Measurements from ENCODE around the gene PLEKHB1.

Gene PLEKHB1

DNA sequence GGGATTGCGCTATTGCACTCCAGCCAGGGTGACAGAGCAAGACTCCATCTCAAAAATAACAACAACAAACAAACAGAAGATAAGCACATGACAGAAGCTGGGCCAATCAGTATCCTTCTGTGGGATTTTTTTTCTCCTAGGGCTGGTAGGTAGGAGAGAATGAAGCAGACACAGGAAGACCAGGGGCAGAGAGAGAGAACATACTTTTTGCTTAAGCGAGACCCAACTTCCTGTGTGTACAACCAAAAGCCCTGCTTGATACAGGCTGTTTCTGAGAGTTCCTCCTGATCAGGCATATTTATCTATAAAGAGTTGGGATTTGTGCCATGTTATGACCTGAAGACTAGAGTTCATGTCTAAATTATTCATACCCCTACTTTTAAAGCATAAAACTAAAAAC is 12.4 kb upstream of the PLEKHB1 start:
- Histone ChIP-seq H3K4me2 (no peak overlapping the region), H3K4me1 (ENCODE audit: low read depth, poor library complexity, severe bottlenecking) (no peaks in the 10 kb centered on the region), H2AFZ (ENCODE audit: low read depth) (no peak overlapping the region), H3K9ac (no peak overlapping the region), H4K20me1 (ENCODE audit: insufficient read depth) (no peaks in the 10 kb centered on the region), H3K79me2 (ENCODE audit: insufficient read depth, low read depth) (no peaks in the 10 kb centered on the region), H3K27ac (no peak overlapping the region), H3K4me3 (IDR thresholded peaks at IDR 0.05; ENCODE audit: insufficient read depth, low read depth, low read length) (no peak overlapping the region), H3K36me3 (ENCODE audit: insufficient read depth) (no peaks in the 10 kb centered on the region), H3K27me3 (ENCODE audit: insufficient read depth, low read depth) (no peaks in the 10 kb centered on the region)
- TF ChIP-seq, protein P1, sequence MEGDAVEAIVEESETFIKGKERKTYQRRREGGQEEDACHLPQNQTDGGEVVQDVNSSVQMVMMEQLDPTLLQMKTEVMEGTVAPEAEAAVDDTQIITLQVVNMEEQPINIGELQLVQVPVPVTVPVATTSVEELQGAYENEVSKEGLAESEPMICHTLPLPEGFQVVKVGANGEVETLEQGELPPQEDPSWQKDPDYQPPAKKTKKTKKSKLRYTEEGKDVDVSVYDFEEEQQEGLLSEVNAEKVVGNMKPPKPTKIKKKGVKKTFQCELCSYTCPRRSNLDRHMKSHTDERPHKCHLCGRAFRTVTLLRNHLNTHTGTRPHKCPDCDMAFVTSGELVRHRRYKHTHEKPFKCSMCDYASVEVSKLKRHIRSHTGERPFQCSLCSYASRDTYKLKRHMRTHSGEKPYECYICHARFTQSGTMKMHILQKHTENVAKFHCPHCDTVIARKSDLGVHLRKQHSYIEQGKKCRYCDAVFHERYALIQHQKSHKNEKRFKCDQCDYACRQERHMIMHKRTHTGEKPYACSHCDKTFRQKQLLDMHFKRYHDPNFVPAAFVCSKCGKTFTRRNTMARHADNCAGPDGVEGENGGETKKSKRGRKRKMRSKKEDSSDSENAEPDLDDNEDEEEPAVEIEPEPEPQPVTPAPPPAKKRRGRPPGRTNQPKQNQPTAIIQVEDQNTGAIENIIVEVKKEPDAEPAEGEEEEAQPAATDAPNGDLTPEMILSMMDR (conservative IDR thresholded peaks at IDR 0.05; ENCODE audit: low read depth, low read length) = no peak

DNA sequence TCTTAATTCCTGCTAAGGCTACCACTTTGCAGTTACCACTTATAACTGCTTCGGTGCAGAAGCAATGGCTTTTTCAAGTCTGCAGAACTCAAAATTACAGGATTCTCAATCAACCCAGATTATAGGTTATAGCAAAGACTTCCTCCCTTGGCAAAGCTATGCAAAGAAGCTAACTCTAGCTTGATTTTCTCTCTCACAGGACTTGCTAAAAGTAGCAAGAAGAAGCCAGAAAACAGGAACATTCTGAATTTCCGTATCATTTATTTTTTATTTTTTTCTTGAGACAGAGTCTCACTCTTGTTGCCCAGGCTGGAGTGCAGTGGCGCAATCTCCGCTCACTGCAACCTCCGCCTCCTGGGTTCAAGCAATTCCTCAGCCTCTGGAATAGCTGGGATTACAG is 10.7 kb upstream of the PLEKHB1 start:
- Histone ChIP-seq H3K27ac (no peak overlapping the region), H3K36me3 (ENCODE audit: insufficient read depth) (no peaks in the 10 kb centered on the region), H3K4me2 (no peak overlapping the region), H3K9ac (no peak overlapping the region), H3K79me2 (ENCODE audit: insufficient read depth, low read depth) (no peaks in the 10 kb centered on the region), H3K27me3 (ENCODE audit: insufficient read depth, low read depth) (no peaks in the 10 kb centered on the region), H3K4me1 (ENCODE audit: low read depth, poor library complexity, severe bottlenecking) (no peaks in the 10 kb centered on the region), H2AFZ (ENCODE audit: low read depth) (no peak overlapping the region), H4K20me1 (ENCODE audit: insufficient read depth) (no peaks in the 10 kb centered on the region), H3K4me3 (IDR thresholded peaks at IDR 0.05; ENCODE audit: insufficient read depth, low read depth, low read length) (no peak overlapping the region)
- TF ChIP-seq, protein P1 (conservative IDR thresholded peaks at IDR 0.05; ENCODE audit: low read depth, low read length) = no peak

DNA sequence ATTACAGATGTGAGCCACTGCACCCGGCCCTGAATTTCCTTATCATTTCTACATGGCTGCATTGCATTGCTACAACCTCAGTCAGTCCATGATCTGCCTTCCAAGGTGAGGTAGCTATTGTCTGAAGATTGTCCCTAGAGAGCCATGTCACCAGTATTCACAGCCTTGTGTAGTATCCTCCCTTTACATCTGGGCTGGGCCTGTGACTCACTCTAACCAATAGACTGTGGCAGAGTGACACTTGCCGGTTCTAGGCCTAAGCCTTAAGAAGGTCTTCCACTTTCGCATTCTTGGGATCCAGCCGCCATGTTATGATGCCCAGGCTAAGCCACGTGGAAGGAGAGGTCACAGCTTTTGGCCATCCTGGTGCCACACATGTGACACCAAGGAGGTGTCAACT is 10.1 kb upstream of the PLEKHB1 start:
- no peak overlapping the region for H3K4me2 ChIP-seq
- no peaks in the 10 kb centered on the region for H3K36me3 ChIP-seq (ENCODE audit: insufficient read depth)
- H3K9ac ChIP-seq = no peak overlapping the region
- H3K4me3 ChIP-seq (IDR thresholded peaks at IDR 0.05; ENCODE audit: insufficient read depth, low read depth, low read length) = no peak overlapping the region
- H3K4me1 ChIP-seq (ENCODE audit: low read depth, poor library complexity, severe bottlenecking) = no peaks in the 10 kb centered on the region
- H4K20me1 ChIP-seq (ENCODE audit: insufficient read depth) = no peaks in the 10 kb centered on the region
- no peaks in the 10 kb centered on the region for H3K79me2 ChIP-seq (ENCODE audit: insufficient read depth, low read depth)
- H2AFZ ChIP-seq (ENCODE audit: low read depth) = no peak overlapping the region
- H3K27me3 ChIP-seq (ENCODE audit: insufficient read depth, low read depth) = no peaks in the 10 kb centered on the region
- TF ChIP-seq, protein P1 (conservative IDR thresholded peaks at IDR 0.05; ENCODE audit: low read depth, low read length) = no peak
- no peak overlapping the region for H3K27ac ChIP-seq

DNA sequence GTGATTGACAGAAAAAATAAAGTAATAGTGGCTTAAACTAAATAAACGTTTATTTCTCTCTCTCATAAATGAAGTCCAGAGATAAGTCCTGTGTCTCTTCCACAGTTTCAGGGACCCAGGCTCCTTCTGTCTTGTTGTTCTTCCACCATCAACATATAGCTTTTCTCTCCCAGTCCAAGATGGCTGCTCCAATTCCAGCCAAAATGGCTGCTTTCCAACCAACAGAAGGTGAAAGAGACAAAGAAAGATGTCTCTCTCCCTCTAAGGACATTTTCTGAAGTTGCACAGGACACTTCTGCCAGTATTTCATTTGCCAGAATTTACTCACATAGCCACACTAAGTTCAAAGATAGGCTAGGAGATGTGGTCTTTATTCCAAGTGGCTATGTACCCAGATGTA is 9.4 kb upstream of the PLEKHB1 start:
- Histone ChIP-seq H3K4me2 (no peak overlapping the region), H3K27me3 (ENCODE audit: insufficient read depth, low read depth) (no peaks in the 10 kb centered on the region), H2AFZ (ENCODE audit: low read depth) (no peak overlapping the region)

More for the DNA sequence above, 9.4 kb upstream of the PLEKHB1 start:
- H3K4me1 ChIP-seq (ENCODE audit: low read depth, poor library complexity, severe bottlenecking) = no peaks in the 10 kb centered on the region
- TF ChIP-seq, protein P1 (conservative IDR thresholded peaks at IDR 0.05; ENCODE audit: low read depth, low read length) = no peak
- no peak overlapping the region for H3K9ac ChIP-seq
- H3K4me3 ChIP-seq (IDR thresholded peaks at IDR 0.05; ENCODE audit: insufficient read depth, low read depth, low read length) = no peak overlapping the region
- no peaks in the 10 kb centered on the region for H3K36me3 ChIP-seq (ENCODE audit: insufficient read depth)
- H3K79me2 ChIP-seq (ENCODE audit: insufficient read depth, low read depth) = no peaks in the 10 kb centered on the region
- no peak overlapping the region for H3K27ac ChIP-seq
- H4K20me1 ChIP-seq (ENCODE audit: insufficient read depth) = no peaks in the 10 kb centered on the region

All from KMS-11 (cell line).